NCI-H345 (cell line): ENCODE data around the gene PPRC1.

Source experiments
- DNase-seq: peaks from one replicate; lab custom pipeline; 2025; lab: John Stamatoyannopoulos, UW

Gene PPRC1

GRCh38 chr10:102146971-102147428, 14.2 kb downstream of the PPRC1 start:
- no peak for DNase-seq

- no peak for DNase-seq
These were observed 14.7 kb downstream of the PPRC1 start for GRCh38 chr10:102147561-102147960.

- DNase-seq = no peak
These were observed 15.4 kb downstream of the PPRC1 start for GRCh38 chr10:102148275-102148674.

DNA sequence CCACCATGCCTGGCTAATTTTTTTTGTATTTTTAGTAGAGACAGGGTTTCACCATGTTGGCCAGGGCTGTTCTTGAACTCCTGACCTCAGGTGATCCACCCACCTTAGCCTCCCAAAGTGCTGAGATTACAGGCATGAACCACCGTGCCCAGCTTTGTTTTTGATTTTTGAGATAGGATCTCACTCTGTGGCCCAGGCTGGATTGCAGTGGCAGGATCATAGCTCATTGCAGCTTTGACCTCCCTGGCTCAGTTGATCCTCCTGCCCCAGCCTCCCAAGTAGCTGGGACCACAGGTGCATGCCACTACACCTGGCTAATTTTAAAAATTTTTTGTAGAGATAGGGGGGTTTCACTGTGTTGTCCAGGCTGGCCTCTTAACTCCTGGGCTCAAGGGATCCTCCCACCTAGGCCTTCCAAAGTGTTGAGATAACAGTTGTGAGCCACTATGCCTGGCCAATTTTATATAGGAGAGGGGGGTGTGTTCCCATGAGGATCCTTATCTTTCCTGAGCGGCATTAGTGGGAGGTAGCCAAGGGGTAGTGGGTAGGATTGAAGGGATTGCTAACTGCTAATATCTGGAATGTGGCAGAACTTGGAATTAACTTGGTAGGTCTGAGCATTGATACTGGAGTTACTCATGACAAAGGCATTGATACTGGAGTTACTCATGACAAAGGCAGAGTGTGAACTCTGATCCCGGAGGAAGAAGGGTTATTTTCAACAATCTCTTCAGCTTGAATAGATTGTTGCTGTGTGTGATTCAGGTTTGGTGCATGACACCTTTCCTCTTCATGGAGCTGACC, 18.3 kb downstream of the PPRC1 start:
- DNase-seq = no peak

- peak; percentile 97 for DNase-seq
These were observed 19.1 kb downstream of the PPRC1 start, which contains the start of gene NOLC1 for GRCh38 chr10:102151774-102152544. Gene NOLC1, plus strand, starts transcription at chr10:102152389. Its CDS starts 22 bp downstream, at chr10:102152411.

DNA sequence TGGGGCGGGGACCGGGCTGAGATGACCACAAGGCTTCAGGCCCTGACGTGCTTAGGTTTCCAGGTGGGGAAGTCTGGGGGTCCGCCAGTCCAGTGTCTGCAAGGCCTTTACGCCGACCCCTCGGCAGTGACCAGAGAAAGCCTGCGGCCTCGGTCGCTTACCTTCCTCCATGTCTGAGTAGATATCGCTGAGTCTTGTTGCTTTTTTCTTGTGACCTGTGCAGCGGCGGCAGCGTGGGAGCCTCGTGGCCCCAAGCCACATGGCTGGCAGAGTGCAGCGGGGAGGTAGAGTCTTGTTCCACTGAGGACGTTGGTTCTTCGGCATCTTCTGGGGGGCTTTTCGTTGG, 19.7 kb downstream of the PPRC1 start:
- DNase-seq = no peak

- no peak for DNase-seq
These were observed 20.3 kb downstream of the PPRC1 start for GRCh38 chr10:102153093-102153620.

GRCh38 chr10:102154466-102155116, 21.8 kb downstream of the PPRC1 start:
- no peak for DNase-seq

DNA sequence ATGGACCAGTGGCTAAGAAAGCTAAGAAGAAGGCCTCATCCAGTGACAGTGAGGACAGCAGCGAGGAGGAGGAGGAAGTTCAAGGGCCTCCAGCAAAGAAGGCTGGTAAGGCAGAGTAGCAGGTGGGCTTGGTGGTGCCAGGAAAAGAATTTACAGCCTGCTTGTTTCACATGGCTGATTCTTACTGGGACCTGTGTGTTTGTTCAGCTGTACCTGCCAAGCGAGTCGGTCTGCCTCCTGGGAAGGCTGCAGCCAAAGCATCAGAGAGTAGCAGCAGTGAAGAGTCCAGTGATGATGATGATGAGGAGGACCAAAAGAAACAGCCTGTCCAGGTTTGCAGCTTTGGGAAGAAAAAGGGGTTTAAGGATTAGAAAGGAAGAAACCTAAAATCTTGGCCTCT, 24.4 kb downstream of the PPRC1 start:
- no peak for DNase-seq

DNA sequence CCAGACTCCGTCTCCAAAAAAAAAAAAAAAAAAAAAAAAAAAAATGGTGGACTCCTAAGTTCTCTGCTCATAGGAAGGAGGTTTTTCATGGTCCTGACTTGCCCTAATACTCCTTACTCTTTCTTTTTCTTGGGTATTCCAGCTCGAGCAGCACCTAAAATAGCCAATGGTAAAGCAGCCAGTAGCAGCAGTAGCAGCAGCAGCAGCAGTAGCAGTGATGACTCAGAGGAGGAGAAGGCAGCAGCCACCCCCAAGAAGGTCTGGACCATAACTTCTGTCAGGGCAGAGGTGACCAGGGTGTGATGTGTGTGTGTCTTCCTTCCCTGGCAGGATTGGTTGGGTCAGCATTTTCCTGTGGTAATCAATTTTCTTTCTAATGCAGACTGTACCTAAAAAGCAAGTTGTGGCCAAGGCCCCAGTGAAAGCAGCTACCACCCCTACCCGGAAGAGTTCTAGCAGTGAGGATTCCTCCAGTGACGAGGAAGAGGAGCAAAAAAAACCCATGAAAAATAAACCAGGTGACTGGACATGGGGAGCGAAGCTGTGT, 26.3 kb downstream of the PPRC1 start:
- DNase-seq = no peak

GRCh38 chr10:102159831-102160230, 27.0 kb downstream of the PPRC1 start:
- no peak for DNase-seq

GRCh38 chr10:102163342-102163989, 30.6 kb downstream of the PPRC1 start:
- no peak for DNase-seq

DNA sequence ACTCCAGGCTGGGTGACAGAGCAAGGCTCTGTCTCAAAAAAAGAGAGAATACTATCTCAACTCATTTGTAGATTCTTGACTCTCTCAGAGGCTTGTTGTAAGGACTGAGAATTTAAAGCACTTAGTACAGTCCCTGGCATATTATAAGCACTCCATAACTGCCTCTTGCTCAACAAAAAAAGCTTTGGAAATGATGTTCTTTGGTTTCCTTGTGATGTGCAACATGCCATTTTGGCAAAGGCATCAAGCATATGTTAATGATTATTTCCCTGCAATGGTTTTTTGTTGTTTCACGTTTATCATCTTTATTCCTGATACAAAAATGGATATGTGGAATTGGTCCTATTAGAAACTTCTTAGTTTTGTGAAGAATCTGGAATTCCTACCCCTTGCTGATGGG, 35.0 kb downstream of the PPRC1 start:
- DNase-seq = no peak

GRCh38 chr10:102170602-102171001, 37.8 kb downstream of the PPRC1 start:
- DNase-seq = no peak

- no peak for DNase-seq
These were observed 39.4 kb downstream of the PPRC1 start for GRCh38 chr10:102172288-102172687.

DNA sequence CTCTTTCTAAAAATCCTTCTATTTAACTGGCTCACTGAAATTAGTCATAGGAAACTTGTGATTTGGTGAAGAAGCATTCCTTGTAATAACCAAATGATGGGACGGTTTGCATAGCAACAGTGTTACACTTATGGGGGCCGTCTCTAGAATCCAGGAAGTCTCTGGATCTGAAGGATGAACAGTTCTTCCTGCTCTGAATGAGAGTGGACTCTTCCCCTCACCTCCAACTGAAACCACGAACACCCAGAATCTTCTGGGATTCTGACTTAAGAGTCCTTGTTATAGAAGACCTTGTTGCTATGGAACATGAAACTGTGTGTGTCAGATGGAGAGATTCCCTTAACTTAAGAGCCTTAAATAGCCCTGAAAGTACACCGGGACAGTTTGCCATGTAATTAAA, 42.6 kb downstream of the PPRC1 start:
- no peak for DNase-seq

DNA sequence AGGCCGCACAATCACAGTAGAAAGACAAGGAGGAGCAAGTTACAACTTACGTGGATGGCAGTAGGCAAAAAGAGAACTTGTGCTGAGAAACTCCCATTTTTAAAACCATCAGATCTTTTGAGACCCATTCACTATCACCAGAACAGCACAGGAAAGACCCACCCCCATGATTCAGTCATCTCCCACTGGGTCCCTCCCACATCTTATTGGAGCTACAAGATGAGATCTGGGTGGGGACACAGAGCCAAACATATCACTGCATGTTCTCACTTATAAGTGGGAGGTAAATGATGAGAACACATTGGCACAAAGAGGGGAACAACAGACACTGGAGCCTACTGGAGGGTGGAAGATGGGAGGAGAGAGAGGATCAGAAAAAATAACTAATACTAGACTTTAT, 51.8 kb downstream of the PPRC1 start:
- no peak for DNase-seq

DNA sequence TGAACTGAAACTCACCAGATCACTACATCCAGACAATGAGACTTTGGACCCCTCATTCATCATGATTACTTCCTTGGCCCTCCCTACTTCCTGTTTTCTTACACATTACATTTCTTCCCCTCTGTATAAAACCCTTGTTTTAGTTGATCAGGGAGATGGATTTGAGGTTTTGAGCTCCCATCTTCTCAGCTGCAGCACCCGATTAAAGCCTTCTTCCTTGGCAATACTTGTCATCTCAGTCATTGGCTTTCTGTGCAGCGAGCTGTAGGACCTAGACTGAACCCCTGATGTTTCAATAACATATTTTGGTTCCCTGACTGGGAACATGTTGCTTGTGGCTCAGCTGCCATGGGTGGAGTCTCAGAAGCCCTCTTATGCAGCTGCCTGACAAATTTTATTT, 52.4 kb downstream of the PPRC1 start:
- no peak for DNase-seq

DNA sequence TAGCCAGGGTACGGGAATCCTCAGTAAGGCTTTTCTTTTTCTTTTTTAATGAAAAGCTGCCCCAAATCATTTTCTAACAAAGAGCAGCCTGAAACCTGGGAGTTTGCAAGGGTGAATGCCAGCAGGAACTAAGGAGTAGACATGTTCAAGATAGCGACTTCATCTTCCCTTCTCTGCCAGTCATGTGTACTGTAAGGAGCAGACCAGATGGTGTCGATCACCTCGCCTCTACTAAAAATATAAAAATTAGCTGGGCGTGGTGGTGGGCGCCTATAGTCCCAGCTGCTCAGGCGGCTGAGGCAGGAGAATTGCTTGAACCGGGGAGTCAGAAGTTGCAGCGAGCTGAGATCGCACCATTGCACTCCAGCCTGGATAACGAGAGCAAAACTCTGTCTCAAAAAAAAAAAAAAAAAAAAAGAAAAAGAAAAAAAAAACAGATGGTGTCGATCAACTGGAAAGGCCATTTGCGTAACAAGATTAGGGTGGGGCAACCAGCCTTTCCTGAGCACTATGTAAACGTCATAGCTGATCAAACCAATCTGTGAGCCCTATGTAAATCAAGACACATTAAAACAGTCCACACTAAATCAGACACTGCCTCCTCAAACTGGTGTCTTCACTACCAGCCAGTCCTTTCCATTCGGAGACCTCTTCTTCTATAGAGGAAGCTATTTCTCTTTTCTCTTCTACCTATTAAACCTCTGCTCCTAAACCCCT, 53.1 kb downstream of the PPRC1 start:
- no peak for DNase-seq

- DNase-seq = no peak
These were observed 55.6 kb downstream of the PPRC1 start for GRCh38 chr10:102188298-102188940.
